Renal cortex interstitium (tissue), 11 donors: ENCODE measurements around the gene LHFPL2. TPM values are rescaled to one million over a fixed set of nuclear protein-coding genes. Genes with fewer than 3 reads are reported as not detected.

Experiments used
- DNase-seq, 11 donors: peaks; one replicate each; pipeline ENCODE4 v3.0.0-alpha.2; 2013; ENCODE audit warnings: low read depth in 9 of 11, low spot score in 4 of 11; ENCODE audit errors: extremely low read depth in 1 of 11
- polyA plus RNA-seq, 3 donors: library from polyadenylated mRNA; unstranded; fragments of 120-200 nt; gene quantifications; one replicate each; pipeline ENCODE4 v1.2.1, GENCODE V29; 2013; ENCODE audit not compliant: insufficient read length in 3 of 3

LHFPL2 gene
- polyA plus RNA-seq, 3 donors: 50.3 to 53.6 (median 50.3) TPM

DNA sequence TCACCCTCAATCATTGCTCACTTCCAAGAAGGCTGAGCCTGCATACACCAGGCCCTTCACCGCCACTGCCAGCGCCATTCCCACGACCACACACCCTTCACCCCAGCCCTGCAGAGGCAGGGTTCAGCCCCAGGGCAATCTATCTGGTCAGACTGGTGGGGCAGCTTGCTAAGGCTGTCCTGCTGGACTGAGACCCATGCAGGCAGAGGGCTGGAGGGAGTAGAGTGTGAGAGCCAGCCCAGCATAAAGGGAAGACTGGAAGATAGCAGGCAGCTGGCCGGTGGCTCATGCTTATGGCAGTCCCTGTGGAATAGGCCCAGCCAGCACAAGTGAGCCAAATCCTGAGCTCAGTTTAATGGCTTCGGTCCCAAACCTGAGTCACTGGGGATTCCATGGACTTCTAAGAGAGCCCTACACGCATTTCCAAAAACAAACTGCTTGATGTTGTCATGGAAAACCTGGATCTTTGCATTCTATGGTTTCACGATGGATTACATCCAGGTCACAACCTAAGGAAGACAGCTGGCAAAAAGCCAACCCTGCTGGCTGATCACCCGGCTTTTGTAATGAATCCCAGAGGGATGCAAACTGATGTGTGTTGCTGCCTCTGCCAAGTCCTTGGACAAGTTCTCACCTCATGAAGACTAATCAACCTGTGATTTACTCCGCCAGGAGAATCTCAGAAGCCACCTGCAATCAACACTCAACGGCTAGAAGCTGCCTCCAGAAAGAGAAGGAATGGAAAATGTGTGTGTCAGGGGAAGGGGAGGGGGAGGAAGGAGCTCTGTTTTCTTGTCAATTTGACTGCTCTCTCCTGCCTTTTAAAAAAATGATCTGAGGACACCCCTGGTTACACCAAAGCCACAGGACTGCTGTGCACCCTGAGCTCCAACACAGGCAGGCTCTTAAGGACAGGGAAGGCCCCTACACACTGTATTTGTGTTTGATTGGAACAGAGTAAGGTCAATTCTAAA lies 143.6 kb downstream of the LHFPL2 start:
- DNase-seq: peak in 7 of 11 donors; percentile 56 to 82 (median 72)

DNA sequence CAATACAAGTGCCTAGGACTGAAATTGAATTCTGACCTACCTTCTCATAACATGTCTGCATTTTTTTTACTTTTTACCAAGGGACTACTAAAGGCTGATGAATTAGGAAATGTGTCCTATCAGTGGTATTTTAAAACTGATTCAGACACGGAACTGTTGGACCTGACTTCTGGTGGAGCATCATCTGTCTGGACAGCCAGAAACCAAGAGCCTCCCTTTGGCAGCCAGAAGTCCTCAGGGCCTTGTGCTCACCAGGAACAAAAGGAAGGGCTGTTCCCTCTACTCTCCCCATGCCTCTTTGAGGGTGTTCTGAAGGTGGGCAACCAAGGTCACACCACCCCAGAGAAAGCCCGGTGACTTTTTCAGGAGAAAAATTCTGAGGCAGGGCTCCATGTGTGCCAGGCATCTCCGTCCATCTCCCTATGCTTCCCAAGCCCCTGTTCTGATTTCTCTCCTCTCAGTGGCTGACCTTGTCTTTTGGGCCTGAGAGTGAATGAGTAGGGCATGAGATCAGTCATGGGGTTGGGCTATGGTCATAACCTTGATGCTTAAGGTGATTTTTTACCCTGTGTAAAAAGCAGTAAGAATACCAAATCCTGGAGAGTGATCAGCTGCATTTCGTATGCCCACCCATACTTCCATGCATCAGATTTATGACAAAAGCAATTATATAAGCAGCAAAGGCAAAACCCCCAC lies 144.5 kb downstream of the LHFPL2 start:
- no peak for DNase-seq

DNA sequence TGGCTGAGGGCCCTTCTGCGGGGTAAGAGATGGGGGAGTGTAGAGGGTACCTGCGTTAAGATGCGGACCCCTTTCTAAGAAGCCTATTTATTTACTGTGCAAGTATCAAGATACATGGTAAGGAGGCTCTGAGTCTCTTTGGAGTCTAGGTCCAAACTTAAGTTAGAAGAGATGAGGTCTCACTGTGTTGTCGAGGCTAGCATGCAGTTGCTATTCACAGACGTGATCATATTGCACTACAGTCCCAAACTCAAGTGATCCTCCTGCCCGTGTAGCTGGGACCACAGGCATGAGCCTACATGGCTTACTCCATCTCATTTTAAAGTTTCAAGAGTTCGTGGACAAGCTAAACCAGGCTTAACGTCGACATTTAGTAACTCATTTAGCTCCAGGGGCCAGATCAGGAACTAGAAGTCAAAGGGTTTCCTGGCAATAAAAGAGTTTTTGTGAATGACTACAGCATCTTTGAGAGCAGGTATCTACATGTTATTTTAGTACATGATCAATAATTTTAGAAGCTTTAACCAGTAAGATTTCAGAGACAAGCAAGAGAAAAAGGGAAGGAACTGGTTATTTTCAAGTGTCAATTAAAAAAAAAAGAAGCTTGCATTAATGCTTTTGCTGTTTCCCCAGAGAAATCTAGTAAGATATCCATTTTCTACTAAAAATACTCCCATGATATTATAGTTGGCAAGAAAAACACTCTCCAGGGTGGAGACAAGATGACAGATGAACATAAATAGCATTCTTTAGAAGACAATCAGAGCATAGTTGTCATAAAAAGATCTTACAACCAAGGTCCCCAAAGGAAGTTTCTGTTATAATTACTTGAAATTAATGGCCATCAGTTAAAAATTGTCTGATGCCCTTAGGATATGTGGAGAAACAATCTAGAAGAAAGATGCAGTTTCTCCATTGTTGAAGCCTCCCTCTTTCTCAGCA lies 146.9 kb downstream of the LHFPL2 start:
- no peak for DNase-seq

DNA sequence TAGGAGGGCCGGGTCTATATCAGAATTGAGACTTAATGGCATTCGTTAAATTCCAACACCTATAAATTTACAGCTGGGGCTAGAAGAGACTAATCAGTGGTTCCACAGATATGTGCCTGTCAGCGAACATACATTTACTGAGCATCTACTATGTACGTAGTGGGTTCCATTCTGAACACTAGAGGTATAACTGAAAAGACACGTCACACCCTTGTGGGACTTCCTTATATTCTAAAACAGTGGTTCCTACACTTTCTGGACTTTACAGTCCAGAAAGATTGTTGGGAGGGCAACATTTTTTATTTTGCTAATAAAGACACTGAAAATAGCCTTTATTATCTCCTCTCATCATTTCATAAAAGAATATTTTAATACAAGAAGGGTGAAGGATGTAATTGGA lies 147.7 kb downstream of the LHFPL2 start:
- no peak for DNase-seq

DNA sequence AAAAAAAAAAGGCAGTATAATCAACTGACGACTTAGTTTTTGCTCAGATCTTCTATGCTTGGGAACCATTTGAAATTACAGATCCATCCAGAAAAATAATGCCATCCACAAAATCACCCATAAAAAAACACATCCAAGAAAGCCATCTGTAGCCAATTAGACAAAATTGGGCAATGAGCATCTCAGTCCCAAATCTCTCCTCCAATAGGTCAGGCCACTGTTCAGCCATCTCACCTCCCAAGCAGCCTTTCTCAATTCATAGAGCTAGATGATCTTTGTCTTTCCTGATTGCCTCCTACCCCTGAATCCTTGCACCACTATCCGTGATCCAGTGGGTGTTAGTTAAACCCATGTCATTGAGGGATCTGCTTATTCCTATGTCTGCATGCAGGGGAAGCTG lies 148.5 kb downstream of the LHFPL2 start:
- DNase-seq: no peak

DNA sequence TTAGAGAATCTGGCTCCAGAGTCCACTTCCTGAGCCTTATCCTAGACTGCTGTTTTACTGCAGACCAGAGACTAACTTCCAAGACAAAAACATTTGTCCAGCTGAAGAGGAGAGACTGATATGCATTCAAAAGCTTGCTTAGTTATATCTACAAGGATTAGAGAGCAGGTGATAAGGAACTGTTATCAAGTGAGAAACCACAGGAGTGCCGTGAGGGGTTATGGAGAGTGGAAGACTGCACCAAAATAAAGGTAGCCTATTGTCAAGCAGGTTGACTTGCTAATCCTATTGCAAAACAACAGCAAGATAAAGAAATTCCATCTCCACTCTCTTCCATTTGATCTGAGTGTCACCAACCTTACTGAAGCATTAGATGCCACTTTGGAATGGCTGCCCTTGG lies 149.1 kb downstream of the LHFPL2 start:
- no peak for DNase-seq

DNA sequence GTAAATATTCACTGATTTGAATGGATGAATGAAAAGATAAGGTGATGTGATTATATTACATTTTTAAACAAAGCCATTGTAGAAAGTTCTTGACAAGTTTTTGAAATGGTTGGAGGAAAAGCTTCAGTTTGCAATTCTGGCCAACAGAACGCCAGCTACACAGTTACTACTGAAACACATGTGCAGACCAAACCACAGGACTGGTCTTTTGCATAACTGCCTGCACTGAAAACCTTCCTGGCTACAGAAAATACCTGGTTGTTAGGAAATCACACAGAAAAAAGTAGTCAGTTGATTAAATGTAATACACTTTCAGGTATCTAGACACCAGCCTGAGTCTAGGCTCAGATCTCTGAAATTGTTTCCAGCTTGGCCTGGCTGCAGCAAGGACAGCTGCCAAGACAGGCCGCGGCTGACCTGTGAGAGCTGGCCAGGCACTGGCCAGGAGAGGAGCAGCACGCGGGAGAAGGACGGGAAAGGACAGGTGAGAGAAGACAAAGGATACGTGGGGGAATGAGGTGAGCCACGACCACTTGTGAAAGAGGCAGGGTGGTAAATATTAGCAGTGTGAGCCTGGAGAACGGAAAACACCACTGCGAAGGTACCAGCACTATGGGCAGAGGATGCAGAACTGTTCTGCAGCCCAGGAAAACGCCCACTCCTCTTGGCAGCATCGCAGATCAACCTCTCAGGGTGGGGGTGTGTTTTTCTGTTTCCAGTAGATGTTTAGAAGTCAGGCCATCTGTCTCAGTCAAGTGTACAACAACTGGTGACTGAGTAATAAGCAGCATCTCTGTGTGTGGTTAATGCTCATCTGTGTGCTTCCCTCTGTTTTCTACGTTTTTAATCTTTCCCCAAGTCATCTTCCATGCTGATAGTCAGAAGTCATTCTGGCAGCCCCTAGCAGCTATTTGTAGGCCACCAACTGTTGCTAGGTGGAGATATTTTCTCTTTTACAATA lies 150.7 kb downstream of the LHFPL2 start:
- no peak for DNase-seq

DNA sequence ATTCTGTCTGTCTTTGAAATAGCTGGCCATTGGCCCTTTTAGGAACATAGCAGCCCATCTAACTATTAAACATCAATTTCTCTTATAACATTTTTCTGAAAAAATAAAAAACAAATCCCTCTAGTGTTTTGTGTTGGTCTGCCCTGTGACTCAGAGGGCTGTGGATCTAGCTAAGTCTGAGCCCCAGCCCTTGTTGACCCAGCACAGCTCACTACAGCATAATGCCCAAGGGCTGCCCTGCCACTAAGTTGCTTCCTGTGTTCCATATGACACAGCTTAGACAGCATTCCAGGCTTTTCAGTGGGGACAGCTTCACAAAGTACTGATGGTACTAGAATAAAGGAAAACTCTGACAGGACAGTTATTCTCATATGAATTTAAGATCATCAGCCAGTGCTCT lies 152.2 kb downstream of the LHFPL2 start:
- no peak for DNase-seq

DNA sequence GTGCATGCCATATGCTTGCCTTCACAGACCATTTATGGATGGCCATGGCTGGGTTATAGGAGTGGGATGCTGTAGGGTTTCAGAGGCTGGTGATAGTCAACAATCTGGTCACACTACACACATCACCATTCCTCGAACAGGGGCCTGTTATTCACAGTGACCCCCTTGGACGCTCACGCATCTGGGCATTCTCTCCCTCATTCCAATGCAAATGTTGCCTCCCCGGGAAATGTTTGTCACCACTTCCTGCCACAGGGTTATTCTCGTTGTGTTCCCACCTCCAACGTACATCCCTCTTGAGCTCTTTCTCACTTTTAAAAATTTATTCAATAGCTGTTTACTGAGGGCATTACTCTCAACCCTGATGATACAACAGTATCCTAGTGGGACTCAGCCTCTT lies 152.8 kb downstream of the LHFPL2 start:
- no peak for DNase-seq

DNA sequence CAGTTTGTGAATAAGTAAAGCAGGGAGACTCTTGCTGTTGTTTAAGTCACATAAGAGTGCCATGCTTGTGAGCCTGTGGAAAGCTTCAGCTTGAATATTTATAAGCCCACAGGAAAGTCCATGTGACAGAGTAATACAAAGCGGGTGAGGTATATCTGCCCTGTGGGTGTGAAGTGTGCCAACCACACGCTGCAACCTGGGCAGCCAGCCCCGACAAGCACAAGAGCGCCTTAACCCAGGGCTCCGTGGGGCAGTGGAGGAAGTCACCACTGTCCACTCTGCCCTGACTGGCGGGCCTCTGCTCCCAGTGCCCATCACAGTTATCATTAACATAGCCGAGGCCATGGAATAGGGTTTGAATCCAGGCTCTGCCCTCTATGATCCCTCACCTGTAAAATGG lies 155.9 kb downstream of the LHFPL2 start:
- no peak for DNase-seq

DNA sequence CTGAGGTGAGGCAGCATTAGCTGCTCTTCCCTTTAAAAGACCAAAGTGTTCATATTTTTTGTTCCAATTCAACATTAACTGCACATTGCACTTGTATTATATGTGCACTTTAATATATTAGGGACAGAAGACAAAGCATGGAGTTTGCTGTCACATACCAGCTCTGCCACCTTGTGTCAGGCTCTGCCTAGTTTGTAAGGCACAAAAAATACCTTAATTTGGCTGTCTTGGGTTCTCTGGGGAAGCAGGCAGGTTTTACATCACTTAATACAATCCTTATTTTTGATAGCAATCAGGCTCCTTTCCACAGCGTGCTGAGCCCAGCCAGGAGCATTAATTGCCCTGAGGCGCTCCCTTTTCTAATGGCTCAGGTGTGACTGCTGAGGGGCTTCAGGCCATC lies 156.3 kb downstream of the LHFPL2 start:
- no peak for DNase-seq

DNA sequence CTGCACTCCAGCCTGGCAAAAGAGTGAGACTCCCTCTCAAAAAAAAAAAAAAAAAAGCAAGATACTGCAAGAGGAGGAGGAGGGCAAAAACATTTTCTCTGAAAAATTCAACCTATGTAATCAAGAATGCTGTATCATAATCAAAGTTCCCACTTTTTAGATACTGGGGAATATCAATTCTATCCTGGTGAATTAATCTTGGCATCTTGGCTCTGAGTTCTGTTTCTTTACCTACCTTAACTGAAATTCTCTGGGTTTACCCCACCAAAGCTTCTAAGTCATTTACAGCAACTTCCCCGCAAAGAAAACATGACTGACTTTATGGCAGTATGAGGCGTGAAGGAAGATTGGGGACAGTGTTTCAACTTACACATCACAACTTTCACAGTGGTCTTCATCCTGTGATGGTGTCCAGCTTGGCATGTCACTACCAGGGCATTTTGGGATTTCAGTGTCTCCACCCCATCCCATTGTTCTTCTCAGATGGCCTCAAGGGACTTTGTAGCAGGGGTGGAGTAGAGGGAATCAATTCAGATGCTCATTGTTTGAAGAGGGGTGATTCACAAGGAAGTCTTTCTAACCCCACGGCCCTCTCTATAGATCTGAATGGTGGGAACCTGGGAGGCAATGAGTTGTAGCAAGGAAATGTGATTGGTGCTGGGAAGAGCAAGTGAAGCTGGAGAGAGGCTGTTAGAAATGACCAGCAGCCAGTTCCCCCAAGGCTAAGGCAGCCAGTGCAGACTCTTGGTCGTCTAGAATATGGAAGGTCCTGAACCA lies 157.7 kb downstream of the LHFPL2 start:
- DNase-seq: no peak

DNA sequence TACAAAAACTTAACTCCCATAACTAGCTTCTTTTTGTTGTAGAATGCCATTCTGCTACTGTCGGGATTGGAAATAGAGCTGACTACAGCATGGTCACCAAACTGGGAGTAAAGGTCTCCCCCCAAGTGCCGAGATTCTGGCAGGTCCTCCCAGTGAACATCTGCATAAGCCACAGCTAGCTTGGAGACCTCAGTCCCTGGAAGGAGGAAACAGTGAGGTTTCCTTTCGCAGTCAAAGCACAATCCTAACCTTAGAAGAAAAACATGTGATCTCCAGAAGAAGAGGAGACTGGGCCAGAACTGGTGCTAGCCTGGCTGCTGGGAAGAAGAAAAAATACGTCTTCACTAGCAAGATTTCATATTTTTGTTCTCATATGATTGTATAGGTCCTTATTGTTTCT lies 160.7 kb downstream of the LHFPL2 start:
- no peak for DNase-seq

DNA sequence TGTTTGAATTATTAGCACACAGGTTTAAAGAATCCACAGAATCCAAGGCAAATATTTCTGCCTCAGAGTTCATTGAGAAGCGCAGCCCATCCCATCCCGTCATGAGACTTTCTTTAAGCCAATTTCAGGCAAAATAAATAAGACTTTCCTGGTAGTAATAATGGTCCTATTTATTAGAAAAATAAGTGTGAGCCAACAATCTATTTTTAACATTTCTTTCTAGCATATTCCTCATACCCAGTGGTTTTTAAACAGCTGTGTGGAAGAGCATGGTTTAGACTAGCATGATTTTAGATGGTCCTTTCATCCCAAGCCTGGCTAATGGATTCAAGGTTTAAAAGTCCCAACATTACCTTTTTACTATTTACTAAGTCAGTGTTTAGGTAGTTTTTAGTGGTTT lies 162.4 kb downstream of the LHFPL2 start:
- DNase-seq: no peak

DNA sequence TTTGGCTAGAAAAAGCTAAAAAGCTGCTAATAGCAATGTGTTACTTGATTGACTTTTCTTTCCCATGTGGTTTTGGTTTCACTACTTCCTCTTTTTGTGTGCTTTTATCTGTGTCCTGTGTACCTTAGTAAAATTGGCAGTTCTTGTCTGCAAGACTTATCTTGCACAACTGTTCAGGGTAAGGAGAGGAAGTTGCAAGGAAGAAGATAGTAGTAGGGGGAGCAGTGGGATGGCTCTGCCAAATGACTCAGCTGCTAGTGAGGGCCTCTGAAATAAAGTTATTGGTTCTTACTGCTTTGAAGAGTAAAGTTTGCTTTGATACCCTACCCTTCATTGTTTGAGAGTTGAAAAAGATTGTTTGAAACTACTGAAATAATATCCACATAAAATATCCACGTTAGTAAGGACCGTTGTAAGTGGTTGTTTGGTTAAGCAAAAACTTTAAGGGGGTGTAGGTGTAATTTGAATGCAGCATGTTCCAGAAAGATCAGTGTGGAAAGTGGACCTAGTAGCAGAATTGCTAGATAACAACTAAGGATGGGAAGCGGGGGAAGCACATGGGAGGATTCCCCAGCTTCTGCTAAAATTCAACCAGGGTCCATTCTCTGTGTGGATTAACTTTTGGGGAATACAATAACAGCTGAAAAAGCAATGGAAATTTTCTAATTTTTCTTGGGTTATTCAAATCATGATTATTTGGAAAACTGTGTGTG lies 164.6 kb downstream of the LHFPL2 start:
- no peak for DNase-seq

DNA sequence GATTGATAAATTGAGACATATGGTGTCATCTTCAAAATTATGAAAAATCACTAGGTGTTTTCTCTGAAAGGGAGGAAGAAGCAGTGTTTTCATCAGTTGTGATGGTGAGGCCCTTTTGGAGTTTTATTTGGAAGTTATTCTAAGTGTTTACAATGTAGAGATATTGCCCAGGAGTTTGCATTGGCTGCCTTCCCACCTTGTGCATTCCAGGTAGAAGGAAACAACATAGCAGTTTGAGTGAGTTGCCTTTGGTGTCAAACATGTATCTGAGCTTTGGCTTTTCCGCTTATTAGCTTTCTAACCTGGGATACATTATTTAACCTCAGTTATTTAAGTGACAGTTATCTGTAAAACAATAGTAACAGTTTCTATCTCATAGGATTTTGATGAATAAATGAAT lies 165.6 kb downstream of the LHFPL2 start:
- DNase-seq: no peak

DNA sequence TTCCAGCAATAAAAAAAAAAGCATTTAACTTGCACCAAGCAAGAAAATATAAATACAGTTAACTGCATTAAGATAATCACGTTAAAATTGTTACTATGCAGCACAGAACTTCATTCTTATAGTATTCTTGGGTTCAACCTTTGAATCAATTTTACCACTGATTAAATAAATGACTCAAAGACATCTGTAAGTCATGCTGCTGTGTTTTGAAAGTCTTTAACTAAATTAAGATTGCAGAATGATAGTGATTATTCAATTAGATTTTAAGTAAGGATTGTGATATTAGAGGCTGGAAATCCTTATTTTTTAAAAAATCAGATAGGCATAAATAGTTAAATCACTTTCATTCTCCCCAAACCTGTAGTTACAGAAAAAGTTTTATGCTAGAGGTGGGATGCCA lies 171.8 kb downstream of the LHFPL2 start:
- DNase-seq: no peak
